Activated CD8-positive, alpha-beta memory T cell treated with anti-CD3 and anti-CD28 coated beads, Interleukin-2, amount 50 U/mL, for 4 hours (primary cell): ENCODE results near the gene FRS3.
"Not testable (repeated sequence)": the region's sequence is repeated elsewhere in the genome, so short reads cannot be mapped to it uniquely, and the experiment has no call there.

Source experiments
- DNase-seq: peaks from one replicate; pipeline ENCODE4 v3.0.0-alpha.2; 2020

FRS3 gene, protein sequence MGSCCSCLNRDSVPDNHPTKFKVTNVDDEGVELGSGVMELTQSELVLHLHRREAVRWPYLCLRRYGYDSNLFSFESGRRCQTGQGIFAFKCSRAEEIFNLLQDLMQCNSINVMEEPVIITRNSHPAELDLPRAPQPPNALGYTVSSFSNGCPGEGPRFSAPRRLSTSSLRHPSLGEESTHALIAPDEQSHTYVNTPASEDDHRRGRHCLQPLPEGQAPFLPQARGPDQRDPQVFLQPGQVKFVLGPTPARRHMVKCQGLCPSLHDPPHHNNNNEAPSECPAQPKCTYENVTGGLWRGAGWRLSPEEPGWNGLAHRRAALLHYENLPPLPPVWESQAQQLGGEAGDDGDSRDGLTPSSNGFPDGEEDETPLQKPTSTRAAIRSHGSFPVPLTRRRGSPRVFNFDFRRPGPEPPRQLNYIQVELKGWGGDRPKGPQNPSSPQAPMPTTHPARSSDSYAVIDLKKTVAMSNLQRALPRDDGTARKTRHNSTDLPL

DNA sequence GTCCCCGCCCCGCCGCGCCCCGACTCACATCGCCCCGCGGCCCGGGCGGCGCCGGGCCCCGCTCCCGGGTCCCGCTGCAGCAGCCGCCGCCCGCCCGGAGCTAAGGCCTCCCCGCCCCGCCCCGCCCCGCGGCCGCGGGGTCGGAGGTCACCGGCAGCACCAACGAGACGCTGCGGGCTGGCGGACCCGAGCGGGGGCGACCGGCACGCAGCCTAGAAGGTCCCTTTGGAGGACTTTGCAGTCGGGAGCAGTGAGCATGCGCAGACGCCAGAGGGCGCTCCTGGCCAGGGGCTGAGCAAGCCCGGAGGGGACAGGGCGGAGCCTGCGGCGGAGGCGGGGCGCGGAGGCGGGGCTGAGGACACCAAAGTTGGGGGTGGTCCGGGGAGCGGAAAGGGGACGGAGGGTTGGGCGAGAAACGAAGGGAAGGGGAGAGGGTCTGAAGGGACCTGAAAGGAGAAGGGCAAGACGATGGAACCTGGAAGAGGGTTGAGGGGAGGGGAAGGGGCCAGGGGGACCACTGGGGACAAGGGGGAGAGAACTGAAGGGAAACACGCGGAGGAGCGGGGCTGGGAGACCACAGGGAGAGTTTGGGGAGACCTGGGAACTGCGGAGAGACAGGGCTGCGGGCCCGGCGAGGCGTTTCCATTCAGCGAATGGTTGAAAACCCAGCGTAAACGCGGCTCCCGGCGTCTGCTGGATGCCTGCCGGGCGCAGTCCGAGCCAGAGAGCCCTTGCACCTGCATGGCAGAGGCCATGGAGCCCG, at the start of gene FRS3:
Gene FRS3 (minus strand): TSS at position 113 of the 763 bp plus-strand sequence. CDS start 2,913 bp downstream, outside the sequence.
- DNase-seq = peak; percentile 100

DNA sequence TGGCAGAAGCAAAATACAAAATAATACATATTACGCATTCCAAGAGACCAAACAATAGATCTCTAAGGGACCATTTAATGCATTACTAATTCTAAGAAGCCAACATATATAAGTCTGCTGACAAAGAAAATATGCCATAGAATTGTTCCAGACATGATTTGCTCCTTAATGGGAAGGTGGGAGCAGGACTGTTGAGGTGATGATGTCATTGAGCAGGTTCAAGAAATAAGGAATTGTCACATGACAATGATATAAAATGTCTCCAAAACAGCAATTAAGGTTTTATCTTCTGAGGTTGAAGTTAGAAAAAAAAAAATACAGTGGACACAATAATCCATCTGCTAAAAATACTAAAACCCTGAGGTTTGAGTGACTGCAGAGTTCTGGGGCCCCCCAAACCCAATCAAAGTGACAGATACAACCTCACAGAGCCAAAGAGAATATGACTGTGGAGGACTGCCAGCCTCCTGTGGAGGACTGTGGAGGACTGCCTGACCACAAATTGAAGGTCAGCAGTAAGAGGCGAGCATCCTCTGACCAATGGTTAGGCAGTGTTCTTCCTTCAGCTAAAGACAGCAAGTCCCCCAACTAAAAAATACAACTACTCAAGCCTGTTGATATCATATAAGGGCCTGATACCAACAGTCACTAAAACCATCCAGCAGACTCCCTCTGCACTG, 46.8 kb upstream of the FRS3 start:
- no peak for DNase-seq

DNA sequence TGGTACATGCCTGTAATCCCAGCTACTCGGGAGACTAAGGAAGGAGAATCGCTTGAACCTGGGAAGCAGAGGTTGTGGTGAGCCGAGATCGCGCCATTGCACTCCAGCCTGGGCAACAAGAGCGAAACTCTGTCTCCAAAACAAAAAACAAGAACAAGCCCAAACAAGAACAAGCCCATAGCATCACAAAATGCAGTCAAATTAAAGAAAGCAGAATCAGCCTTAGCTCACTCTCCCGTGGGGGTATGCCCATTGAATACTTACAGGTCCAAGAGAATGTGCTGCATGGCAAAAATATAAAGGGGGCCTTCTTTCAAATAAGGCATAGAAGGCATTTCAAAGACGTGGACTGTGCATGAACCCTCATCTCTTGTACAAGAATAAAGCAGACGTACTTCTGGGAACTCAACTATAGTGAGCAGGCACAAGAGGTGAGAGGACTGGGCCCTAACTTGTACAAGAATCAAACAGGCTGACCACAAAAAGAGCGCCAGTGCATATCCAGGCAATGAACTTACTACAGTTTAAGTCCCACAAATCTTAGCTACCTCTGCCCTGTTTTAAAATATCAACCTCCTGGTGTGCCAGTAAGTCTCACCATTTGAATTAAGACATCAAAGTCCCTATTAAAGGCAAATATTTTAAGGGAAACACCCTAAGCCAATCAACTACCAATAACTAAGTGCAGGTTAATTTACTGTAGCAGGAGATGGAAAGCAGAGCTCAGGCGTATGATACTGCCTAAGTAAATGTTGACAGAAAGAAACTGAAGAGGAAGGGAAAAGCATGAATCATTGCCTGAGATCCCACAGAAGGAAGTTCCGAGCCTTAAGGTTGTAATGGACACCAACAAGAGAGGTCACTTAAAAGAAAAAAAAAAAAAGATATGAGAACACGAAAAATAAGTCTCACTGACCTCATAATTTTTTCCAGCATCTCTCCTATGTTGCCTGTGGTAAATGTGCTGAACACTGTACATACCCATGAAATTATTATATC, 45.2 kb upstream of the FRS3 start:
- no peak for DNase-seq

DNA sequence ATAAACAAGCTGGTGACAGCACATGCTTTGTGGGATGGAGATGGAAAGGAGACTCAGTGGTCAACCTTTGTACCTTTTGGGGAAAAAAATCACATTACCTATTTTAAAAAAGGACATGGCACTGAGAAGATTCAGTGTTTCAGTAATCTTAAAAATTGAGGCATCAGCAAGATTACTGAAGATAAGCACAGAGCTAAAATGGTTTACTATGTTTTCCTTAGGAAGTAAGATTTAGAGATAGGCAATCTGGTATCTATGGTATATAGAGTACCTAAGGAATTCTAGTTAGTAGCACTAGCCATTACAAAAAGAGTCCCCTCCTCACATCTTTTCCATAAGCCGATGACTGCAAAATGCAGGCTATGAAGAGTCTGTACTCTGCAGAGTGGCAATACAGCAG, 43.5 kb upstream of the FRS3 start:
- no peak for DNase-seq

DNA sequence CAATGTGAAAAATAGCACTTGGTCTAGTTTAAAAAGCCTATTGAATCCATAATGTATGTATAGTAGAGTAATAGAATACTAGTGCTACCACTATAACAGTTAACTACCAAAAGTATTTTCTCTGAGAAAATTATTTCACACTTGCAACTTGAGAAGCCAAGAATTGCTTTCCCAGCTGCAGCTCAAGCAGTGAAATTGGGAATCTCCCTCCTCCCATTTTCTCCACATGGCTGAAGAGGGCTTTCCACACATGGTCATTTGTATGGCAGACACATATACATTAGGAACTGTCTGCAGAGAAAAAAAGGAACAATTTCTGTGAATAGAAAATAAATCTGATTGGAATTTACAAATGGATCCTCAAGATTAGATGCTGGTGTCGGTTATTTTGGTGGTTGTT, 42.3 kb upstream of the FRS3 start:
- DNase-seq = no peak

DNA sequence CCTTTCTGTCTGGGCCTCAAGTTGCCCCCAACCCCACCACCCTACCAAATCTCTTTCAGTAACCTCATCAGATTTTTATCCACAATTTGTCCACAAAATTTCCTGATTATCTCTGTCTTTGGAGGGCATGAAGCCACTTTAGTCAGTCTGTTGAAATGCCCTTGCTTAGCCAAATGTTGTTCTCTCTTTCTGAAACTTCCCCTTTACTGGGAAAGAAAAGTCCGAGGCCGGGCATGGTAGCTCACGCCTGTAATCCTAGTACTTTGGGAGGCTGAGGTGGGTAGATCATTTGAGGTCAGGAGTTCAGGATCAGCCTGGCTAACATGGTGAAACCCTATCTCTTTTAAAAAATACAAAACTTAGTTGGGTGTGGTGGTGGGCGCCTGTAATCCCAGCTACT, 41.6 kb upstream of the FRS3 start:
- DNase-seq = no peak

DNA sequence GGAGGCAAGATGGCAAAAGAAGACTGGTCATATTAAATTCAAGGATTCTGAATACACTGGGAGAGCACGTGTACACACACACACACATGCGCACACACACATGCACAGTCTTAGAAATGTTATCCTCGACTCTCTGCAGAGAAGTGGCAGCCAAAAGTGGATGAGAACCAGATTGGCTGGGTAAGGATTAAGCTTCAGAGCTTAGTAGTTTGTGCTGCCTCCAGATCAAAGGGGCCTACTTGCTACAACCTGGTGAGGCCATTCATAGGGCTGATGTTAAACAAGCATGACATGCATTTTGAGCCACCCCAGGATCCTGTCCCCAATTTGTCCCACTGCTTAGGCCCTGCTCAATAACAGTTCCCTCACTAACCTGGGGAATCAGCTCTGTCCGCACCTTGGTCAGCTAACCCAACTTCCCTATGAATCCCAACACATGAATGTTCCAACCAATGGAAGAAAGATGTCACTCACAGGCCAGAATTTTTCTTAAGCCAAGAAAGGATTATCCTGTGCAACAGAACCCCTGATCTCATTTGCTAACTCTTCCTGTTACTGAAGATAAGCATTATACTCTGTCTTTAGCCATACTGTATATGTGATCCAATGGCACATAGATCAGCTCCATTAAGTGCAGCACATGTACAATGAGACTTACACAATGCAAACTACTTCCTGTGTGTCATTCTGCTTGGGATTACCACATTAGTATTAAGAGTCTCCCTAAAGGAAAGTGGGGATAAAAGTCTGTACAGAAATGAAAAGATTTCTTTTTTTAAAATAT, 38.8 kb upstream of the FRS3 start:
- no peak for DNase-seq

DNA sequence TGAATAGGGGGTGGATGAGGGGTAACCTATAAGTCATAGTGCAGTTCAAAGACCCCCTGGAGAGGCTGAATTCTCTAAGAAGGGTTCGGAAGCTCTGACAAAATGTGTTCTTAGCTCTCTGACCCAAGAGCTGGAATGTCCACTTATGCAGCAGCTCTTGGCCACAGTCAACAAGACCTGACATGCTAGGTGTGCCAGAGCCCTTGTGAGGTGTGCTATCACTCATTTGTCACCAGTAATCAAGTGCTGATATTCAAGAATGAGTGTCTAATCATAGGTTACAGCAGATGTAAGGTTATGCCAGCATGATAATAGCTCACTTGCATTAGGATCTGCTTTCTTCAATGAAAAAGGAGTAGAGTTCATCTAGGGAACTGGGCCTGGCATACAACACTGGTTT, 35.9 kb upstream of the FRS3 start:
- no peak for DNase-seq

DNA sequence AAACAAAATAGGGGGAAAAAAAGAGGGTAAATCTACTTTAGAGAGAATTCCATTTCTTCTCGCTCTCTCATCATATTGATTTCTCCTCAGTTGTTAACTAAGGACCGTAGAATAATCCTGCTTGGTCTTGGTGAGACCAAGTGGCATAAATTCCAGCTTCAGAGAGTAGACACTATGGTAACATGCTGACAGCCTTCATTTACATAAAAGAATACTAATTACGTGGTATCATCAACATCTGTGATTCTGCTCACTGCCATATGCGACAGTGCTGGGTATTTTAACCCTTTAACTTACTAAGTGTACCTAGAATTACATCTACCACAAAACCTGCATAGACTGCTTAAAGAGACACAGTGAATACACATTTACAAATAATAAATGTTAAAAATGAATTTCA, 34.9 kb upstream of the FRS3 start:
- DNase-seq = no peak

DNA sequence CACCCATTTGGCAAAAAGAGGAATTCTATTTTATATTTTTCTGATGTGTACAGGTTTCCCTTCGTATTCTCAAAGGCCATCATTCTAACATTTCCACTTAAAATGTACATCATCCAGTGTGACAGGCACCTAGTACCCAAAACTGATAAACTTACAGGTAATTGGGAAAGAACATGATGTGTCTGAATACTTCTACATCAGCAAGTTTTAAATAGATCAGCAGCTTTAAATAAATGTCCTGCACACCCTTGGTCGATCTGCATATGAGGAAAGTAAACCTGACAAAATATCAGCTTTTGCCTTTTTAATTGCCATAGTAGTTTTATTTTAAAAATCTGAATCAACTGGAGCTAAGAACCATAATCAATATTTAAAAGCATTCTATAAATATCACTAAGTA, 34.3 kb upstream of the FRS3 start:
- DNase-seq = no peak

DNA sequence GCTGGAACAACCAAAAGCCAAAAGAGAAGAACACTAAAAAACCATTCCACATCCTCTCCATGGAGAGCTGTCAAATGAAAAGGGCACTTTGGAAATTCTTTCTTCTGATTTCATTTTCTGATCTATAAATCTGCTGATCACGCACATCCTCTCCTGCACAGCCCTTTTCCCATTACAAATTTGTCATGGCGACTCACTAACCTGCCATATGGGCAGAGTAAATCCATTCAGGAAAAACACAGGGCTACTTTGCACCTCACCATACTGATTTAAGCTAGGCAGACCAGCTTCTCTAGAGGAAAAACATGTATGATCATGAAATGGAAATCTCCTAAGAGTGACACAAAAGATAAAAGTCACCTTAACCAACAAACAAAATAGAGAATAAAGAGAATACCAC, 33.8 kb upstream of the FRS3 start:
- no peak for DNase-seq

DNA sequence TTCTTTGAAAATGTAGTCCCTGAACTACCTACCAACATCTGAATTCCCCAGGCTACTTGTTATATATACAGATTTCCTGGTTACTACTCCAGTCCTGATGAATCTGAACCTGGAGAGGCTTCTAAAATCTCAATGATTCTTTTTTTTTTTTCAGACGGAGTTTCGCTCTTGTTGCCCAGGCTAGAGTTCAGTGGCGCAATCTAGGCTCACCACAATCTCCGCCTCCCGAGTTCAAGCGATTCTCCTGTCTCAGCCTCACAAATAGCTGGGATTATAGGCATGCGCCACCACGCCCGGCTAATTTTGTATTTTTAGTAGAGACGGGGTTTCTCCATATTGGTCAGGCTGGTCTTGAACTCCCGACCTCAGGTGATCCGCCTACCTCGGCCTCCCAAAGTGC, 32.2 kb upstream of the FRS3 start:
- DNase-seq = not testable (repeated sequence)

DNA sequence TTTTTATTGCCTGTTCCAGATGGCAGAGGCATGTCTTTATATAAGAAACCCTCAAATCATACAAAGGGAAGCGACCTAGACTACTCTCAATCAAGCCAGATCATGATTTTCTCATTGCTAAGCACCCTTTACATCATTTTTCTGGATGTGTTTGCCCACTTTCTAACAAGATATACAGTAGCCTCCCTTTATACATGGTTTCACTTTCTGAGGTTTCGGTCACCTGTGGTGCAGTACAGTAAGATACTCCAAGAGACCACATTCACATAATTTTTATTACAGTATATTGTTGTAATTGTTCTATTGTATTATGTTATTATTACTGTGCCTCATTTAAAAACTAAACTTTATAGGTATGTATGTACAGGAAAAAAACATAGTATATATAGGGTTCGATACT, 31.4 kb upstream of the FRS3 start:
- no peak for DNase-seq

DNA sequence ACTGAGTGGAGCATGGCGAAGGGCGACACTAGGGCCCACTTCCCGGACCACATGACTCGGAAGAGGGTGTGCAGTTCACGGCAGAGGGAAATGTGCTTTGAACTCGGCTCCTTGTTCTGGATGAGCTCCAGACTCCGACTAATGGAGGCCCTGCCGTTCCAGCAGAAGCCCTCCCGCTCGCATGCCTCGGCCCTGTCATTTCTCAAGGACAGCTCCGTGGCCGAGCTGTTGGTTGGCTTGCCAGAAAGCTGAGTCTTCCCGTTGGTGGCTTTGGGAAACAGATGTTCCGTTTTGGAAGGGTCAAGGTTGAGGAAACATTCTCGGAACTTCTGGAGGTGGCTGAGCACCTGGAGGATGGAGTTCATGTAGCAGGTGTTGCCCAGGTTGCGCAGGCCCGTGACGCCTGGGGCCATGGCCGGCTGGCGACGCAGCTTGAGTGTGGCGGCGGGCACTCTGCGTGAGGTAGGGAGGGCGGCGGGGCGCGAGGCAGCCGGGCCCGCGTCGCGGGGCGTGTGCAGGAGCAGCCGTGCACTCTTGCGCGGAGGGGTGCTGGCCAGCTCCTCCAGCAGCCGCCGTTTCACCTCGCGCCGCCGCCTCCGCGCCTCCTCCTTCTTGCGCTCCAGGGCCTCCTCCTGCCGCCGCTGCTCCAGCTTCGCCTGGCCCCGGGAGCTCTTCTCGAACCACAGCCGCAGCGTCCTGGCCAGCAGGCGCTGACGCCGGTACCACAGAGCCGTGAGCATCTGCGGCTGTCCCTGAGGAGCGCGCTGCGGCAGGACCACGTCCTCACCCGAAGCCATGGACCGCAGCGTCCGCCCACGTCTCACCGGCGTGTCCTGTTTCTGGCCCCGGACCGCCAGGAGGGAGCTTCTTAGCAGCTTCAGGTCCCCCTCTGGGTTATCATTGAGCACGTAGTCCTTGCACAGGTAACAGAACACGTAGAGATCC, 26.4 kb upstream of the FRS3 start:
- DNase-seq = no peak

DNA sequence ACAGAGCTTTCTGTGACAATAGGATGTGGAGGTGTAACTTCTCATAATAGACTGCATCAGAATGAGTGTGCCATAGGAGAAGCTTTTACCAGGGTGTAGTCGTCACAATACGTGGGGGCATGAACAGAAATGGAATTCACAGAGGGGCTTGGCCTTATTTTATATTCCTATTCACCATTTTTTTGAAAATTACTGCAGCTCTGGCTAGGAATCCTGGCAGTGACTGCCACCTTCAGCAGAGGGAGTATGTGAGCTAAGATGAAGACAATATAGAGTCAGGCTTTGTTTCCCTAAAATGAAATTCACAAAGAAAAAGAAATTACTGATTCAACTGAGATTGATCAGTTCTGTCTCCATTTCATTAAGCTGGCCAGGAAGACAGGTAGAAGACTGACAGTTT, 21.7 kb upstream of the FRS3 start:
- DNase-seq = no peak

DNA sequence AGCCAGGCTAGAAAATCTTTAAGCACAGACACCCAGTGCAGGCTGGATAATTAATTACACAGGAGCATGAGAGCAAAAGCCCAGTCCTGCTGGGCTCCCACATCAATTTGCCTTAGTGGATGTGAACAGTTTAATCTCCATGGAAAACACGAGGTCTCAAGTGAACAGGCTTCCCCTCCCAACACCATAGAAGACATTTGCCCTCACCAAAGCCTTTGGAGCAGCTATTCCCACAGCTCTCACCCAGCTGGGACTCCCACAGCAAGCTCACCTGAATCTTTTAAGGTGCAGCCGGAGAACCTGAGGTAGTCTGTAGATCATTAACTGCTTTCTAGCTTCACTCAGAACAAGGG, 19.8 kb upstream of the FRS3 start:
- no peak for DNase-seq

DNA sequence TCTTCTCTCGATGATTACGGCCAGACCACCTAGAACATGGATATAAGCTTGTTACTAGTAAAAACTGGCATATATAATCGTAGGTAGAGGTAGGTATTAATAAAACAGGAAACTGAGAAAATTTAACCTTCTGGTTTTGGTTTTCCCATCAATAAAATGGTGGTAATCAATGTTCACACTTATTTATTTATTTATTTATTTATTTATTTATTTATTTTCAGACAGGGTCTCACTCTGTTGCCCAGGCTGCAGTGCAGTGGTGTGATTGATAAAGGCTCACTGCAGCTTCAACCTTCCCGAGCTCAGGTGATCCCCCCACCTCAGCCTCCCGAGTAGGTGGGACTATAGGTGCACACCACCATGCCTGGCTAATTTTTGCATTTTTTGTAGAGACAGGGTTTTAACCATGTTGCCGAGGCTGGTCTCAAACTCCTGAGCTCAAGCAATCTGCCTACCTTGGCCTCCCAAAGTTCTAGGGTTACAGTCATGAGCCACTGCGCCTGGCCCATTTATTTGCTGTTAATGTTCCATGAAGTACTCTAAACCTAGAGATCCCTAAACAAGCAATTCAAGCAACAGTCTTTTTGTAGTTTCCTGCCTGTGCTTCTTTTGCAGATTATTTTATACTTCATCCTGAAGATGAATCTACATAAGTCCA, 19.3 kb upstream of the FRS3 start:
- DNase-seq = no peak

DNA sequence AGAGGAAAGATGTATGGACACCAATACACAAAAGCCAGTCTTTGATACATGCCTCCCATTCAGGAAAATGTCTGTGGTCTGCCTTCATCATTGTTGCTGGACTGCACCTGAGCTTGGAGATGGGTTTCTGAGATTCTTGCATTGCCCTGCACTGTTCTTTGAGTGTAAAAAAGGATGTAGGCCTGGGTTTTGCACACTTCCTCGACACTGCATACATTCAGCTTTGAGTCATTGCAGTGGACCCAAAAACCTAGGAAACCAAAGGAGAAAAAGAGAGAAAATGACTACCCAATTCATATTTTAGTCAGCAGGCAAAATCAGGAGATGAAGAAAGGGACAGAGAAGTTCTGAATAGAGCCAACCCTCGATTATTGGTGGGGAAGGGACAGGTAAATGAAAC, 16.8 kb upstream of the FRS3 start:
- no peak for DNase-seq

DNA sequence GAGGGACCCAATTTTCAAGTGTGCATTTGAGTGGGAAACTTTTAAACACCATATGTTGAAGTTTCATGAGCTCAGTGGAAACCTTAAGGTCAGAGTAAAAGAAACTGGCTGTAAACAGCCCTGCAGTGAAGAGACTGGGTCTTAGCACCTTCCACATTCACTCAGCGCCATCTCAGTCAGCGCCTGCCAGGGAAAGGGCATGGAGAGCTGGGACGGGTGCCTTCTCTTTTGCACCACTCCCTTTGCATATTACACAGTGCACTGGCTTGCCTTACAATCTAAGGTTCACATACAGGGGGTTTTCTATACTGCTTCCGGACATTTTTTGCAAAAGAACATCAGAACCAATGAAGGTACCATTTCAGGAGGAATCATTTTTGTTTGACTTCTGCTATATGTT, 12.3 kb upstream of the FRS3 start:
- DNase-seq = no peak

DNA sequence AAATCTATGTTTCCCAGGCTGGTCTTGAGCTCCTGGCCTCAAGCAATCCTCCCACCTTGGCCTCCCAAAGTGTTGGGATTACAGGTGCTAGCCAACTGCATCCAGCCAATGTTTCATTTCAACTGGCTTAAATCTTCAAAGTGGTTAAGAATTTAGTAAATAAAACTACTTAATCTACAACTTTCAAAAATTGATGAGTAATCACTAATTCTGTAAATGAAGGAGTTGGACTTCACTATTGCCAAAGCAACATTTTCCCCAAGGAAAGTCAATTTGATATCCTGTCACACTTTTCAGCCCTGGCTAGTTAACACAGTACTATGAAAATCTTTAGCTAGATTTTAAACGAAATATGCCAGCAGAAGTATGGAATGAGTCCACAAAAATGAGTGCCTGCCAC, 11.6 kb upstream of the FRS3 start:
- no peak for DNase-seq
